B cell (primary cell): ENCODE measurements around the gene PLTP. TPM values are rescaled to one million over a fixed set of nuclear protein-coding genes. Genes with fewer than 3 reads are reported as not detected.

Source experiments
- ATAC-seq: fragments of 200-7000 bp; cut with Tn5 transposase; one replicate; pipeline ENCODE4 v1.10.0; 2021; ENCODE audit warnings: low read depth, mild to moderate bottlenecking, moderate number of reproducible peaks, moderate library complexity
- CTCF ChIA-PET: fragments of 350-600 bp; sonication (Branson Sonifier 250); formaldehyde crosslinking; loops from one replicate; lab custom pipeline; 2021; ENCODE audit warnings: antibody characterized with exemption, inconsistent platforms; lab: Charles Lee
- POLR2A ChIA-PET: fragments of 350-600 bp; sonication (Branson Sonifier 250); formaldehyde crosslinking; loops from one replicate; lab custom pipeline; 2021; ENCODE audit warnings: antibody characterized with exemption; lab: Charles Lee
- DNase-seq: peaks from one replicate; pipeline ENCODE4 v3.0.0; 2013
- H2AFZ ChIP-seq: 2 replicates; pipeline ENCODE4 v1.6.1; 2012; ENCODE audit warnings: mild to moderate bottlenecking, low read depth, low read length; ENCODE audit not compliant: insufficient read depth, poor library complexity, severe bottlenecking
- H3K27ac ChIP-seq, 2 donors: 1 replicate in 1 of 2; 2 replicates in 1 of 2; pipeline ENCODE4 v1.5.1; 2012 to 2013; ENCODE audit warnings: low read length in 2 of 2, mild to moderate bottlenecking in 2 of 2, moderate library complexity in 1 of 2
- H3K27me3 ChIP-seq, 4 experiments: fragments of 200-600 bp in 1 of 4; sonication (generic) in 1 of 4; replicated peaks in 1 of 4; 1 replicate in 2 of 4; 2 replicates in 2 of 4; pipeline versions ENCODE4 v1.6.1 to v1.7.0; 2013 to 2016; ENCODE audit warnings: low read length in 3 of 4, mild to moderate bottlenecking in 2 of 4, mixed read lengths in 1 of 4, moderate library complexity in 1 of 4; ENCODE audit not compliant: insufficient read depth in 4 of 4, control insufficient read depth in 3 of 4; ENCODE audit errors: control extremely low read depth in 1 of 4
- H3K36me3 ChIP-seq, 2 experiments: replicated peaks in 1 of 2; 1 replicate in 1 of 2; 2 replicates in 1 of 2; pipeline versions ENCODE4 v1.6.1 to v1.7.1; 2013; ENCODE audit warnings: low read length in 1 of 2; ENCODE audit not compliant: insufficient read depth in 2 of 2, control insufficient read depth in 1 of 2; ENCODE audit errors: control extremely low read depth in 1 of 2, extremely low read depth in 1 of 2
- H3K4me1 ChIP-seq, 2 donors: fragments of 200-600 bp in 1 of 2; sonication (generic) in 1 of 2; 1 replicate in 1 of 2; 2 replicates in 1 of 2; pipeline versions ENCODE4 v1.5.1 to v1.6.1; 2013 to 2017; ENCODE audit warnings: low read length in 2 of 2; ENCODE audit not compliant: control insufficient read depth in 2 of 2, insufficient read depth in 2 of 2
- H3K4me2 ChIP-seq: replicated peaks from 2 replicates; pipeline ENCODE3; 2012; ENCODE audit warnings: mild to moderate bottlenecking, low read depth, low read length; ENCODE audit not compliant: poor library complexity, severe bottlenecking
- H3K4me3 ChIP-seq, 5 experiments: fragments of 200-600 bp in 1 of 5; sonication (generic) in 1 of 5; 1 replicate in 3 of 5; 2 replicates in 2 of 5; pipeline versions ENCODE4 v1.5.1 to v1.7.0; 2011 to 2016; ENCODE audit warnings: low read length in 4 of 5, mild to moderate bottlenecking in 4 of 5, low read depth in 2 of 5, control low read depth in 1 of 5, moderate library complexity in 1 of 5; ENCODE audit not compliant: insufficient read depth in 1 of 5; ENCODE audit errors: control extremely low read depth in 1 of 5, extremely low read depth in 1 of 5
- H3K79me2 ChIP-seq: fragments of 200-600 bp; sonication (generic); one replicate; pipeline ENCODE4 v1.6.0; 2016; ENCODE audit warnings: low read length; ENCODE audit not compliant: control insufficient read depth, insufficient read depth
- H3K9ac ChIP-seq: fragments of 200-600 bp; sonication (generic); 2 replicates; pipeline ENCODE4 v1.6.1; 2017; ENCODE audit warnings: mild to moderate bottlenecking, low read length, moderate library complexity
- H3K9me3 ChIP-seq, 3 donors: one replicate each; pipeline versions ENCODE4 v1.6.1 to v1.7.1; 2013; ENCODE audit warnings: low read length in 2 of 3; ENCODE audit not compliant: control insufficient read depth in 2 of 3, insufficient read depth in 1 of 3; ENCODE audit errors: control extremely low read depth in 1 of 3
- H4K20me1 ChIP-seq: 2 replicates; pipeline ENCODE4 v1.6.0; 2012; ENCODE audit warnings: mild to moderate bottlenecking, low read length; ENCODE audit not compliant: insufficient read depth, control insufficient read depth, poor library complexity, severe bottlenecking
- H3K27ac Mint-ChIP-seq: one replicate; pipeline ENCODE4 v1.8.0; 2021; ENCODE audit warnings: mixed read lengths
- H3K27me3 Mint-ChIP-seq: one replicate; pipeline ENCODE4 v1.8.0; 2021; ENCODE audit warnings: mixed read lengths
- H3K4me1 Mint-ChIP-seq: one replicate; pipeline ENCODE4 v1.8.0; 2021; ENCODE audit warnings: mixed read lengths
- H3K4me3 Mint-ChIP-seq: one replicate; pipeline ENCODE4 v1.8.0; 2021; ENCODE audit warnings: mixed read lengths
- H3K9me3 Mint-ChIP-seq: one replicate; pipeline ENCODE4 v1.8.0; 2022; ENCODE audit warnings: mixed read lengths; ENCODE audit not compliant: insufficient read depth
- CTCF ChIP-seq: fragments of 200-600 bp; IDR thresholded peaks from one replicate; pipeline ENCODE4 v1.8.0; 2022; ENCODE audit warnings: antibody characterized with exemption, mild to moderate bottlenecking
- EZH2 ChIP-seq: IDR thresholded peaks from 2 replicates; pipeline ENCODE4 v1.6.1; 2012; ENCODE audit warnings: borderline replicate concordance, low read depth, mild to moderate bottlenecking, moderate library complexity, low read length; ENCODE audit not compliant: insufficient read depth, poor library complexity, severe bottlenecking
- WGBS: methylation state at CpG from one replicate; pipeline ENCODE4 v1.1.5; 2013; ENCODE audit warnings: missing lambda C conversion rate; ENCODE audit not compliant: insufficient coverage; 5-methylcytosine and 5-hydroxymethylcytosine counted together
- intact Hi-C: fragments of 100-400 bp; cut with micrococcal nuclease; formaldehyde crosslinking; loops from one replicate; pipeline ENCODE4 v1.10.0; 2022
- polyA plus RNA-seq: library from polyadenylated mRNA; depleted of rRNA; stranded (reverse); fragments of >200 nt; gene quantifications from 2 replicates; pipeline ENCODE4 v1.2.3, GENCODE V29; 2012
- total RNA-seq, 2 donors: library from RNA; stranded (reverse); fragments of 120-200 nt in 1 of 2; gene quantifications; 1 replicate in 1 of 2; 2 replicates in 1 of 2; pipeline versions ENCODE4 v1.2.3 to v1.2.4, GENCODE V29; 2013 to 2022

Gene PLTP
- total and polyA plus RNA-seq, 2 donors (not counting 1 experiment from before 2014, with no cell fraction given), result 1.4 to 4.0 TPM

GRCh38 chr20:45890985-45891983, 20.7 kb downstream of the PLTP start, which contains the start of the genes CTSA and NEURL2:
CTSA (plus strand) TSS chr20:45891335; CDS start chr20:45891569, 234 bp downstream.
NEURL2 (minus strand) TSS chr20:45891208; CDS start chr20:45890991, 217 bp downstream.
- H3K4me3 ChIP-seq, result peak within 1 kb of the TSS; percentile 22 to 95 (median 78)
- under 1% methylated on average over 74 of the region's 78 CpGs for WGBS
- H3K4me3 Mint-ChIP-seq, result peak within 1 kb of the TSS; percentile 97
- intact Hi-C loops, result loop anchor here (1.0 to 2.0 kb wide), 9 partner anchors 10 to 100 kb away; partner anchors contain the start of genes ACOT8, DNTTIP1, UBE2C and WFDC3
- peaks cover 31% of the 10 kb centered on the region for H3K4me1 Mint-ChIP-seq
- ATAC-seq (peak; percentile 83), DNase-seq (peak; percentile 91)
- no peaks in the 10 kb centered on the region for H4K20me1 ChIP-seq
- H3K27ac ChIP-seq, result peak within 1 kb of the TSS; percentile 51 to 80
- no peaks in the 10 kb centered on the region for H3K9me3 ChIP-seq
- POLR2A ChIA-PET, result interaction anchor here (0.5 to 5.3 kb wide), 8 partner anchors 10 to 92 kb away, joined by 4 to 41 read pairs (median 6); partner anchors contain the start of genes ACOT8, PCIF1, ZNF335 and ZSWIM1
- H3K4me2 ChIP-seq, result peak within 1 kb of the TSS; percentile 99
- H3K79me2 ChIP-seq, result peaks cover 7% of the 10 kb centered on the region
- peak within 1 kb of the TSS; percentile 85 for H3K9ac ChIP-seq
- peak within 1 kb of the TSS; percentile 96 for H3K27ac Mint-ChIP-seq
- H3K27me3 Mint-ChIP-seq, result no peaks in the 10 kb centered on the region
- H2AFZ ChIP-seq, result peak within 1 kb of the TSS; percentile 93
- H3K9me3 Mint-ChIP-seq, result no peaks in the 10 kb centered on the region
- CTCF ChIA-PET, result interaction anchor here (1.8 to 3.2 kb wide), 4 partner anchors 10 to 92 kb away, joined by 9 to 24 read pairs (median 11); partner anchors contain the start of gene ZSWIM1
- no peak for TF ChIP-seq EZH2
- TF ChIP-seq CTCF, result no peak
- H3K36me3 ChIP-seq, result peaks cover 0 to 19% of the 10 kb centered on the region in 2 experiments
- no peaks in the 10 kb centered on the region for H3K27me3 ChIP-seq
- peaks cover 24 to 29% of the 10 kb centered on the region in 2 donors for H3K4me1 ChIP-seq
